ENCODE data around the gene ACTN2. TPM values are rescaled to one million over a fixed set of nuclear protein-coding genes. Genes with fewer than 3 reads are reported as not detected.

The ACTN2 gene
- total RNA-seq, 1 donor from 2014 or later, result 0.47 TPM

DNA sequence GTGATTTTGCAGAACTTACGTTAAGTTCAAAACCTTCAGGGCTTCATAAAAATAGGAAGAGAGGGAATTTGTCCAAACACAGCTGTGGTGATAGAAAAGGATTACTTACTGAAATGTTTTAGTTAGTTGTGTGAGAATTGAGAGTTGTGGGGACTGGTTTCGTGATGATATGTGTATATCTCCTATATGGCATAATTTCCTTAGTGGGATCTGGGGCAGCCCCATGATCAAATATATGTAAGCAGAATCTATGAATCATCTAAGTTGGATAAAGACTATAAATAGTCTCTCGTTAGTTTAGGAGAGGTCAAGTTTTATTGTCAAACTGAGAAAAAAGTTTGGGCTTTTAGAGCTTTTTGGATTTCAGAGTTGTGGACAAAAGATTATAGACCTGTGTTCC is 123.7 kb downstream of the ACTN2 start:
- Mint-ChIP-seq H3K4me1 (ENCODE audit: low read depth) (peaks cover 4% of the 10 kb centered on the region), H3K4me3 (ENCODE audit: unreplicated experiment) (no peak overlapping the region), H3K9me3 (ENCODE audit: low read depth) (no peaks in the 10 kb centered on the region), H3K36me3 (ENCODE audit: low read depth) (peaks cover 21% of the 10 kb centered on the region), H3K27me3 (ENCODE audit: low read depth) (no peaks in the 10 kb centered on the region), H3K27ac (ENCODE audit: unreplicated experiment) (no peak overlapping the region)
- DNase-seq (ENCODE audit: low spot score), result no peak
- TF ChIP-seq, protein P1, sequence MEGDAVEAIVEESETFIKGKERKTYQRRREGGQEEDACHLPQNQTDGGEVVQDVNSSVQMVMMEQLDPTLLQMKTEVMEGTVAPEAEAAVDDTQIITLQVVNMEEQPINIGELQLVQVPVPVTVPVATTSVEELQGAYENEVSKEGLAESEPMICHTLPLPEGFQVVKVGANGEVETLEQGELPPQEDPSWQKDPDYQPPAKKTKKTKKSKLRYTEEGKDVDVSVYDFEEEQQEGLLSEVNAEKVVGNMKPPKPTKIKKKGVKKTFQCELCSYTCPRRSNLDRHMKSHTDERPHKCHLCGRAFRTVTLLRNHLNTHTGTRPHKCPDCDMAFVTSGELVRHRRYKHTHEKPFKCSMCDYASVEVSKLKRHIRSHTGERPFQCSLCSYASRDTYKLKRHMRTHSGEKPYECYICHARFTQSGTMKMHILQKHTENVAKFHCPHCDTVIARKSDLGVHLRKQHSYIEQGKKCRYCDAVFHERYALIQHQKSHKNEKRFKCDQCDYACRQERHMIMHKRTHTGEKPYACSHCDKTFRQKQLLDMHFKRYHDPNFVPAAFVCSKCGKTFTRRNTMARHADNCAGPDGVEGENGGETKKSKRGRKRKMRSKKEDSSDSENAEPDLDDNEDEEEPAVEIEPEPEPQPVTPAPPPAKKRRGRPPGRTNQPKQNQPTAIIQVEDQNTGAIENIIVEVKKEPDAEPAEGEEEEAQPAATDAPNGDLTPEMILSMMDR (IDR thresholded peaks at IDR 0.05), result no peak

DNA sequence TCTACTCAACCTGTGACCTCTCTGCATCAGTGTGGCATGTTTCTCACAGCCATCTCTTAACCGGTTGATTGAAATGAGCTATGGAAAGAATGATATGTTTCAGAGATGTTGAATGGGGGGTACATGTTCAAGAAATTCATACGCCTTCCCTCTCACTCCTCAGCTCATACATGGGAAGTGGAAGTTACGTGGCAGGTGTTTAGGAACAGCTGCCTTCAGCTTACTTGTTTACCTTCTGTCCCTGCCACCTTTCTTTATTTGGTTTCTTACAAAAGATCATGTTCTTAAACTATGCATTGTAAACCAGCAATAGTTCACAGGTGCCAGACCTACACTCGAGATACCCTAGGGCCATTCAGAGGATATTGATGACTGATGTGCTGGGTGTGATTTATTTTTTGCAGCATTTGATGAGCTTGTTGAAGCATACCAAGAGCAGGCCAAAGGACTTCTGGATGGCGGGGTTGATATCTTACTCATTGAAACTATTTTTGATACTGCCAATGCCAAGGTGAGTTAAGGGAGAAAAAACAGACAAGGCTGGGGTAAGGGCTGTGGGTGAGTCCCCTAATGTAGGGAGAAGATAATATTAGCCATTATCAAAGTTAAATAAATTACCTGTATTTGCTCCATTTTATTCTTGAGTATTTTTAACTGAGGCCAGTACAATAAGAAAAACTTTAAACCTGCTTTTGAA is 126.2 kb downstream of the ACTN2 start:
- TF ChIP-seq, protein P1 (IDR thresholded peaks at IDR 0.05), result no peak
- no peak overlapping the region for H3K4me3 Mint-ChIP-seq (ENCODE audit: unreplicated experiment)
- DNase-seq (ENCODE audit: low spot score), result no peak
- H3K9me3 Mint-ChIP-seq (ENCODE audit: low read depth), result no peaks in the 10 kb centered on the region
- H3K27ac Mint-ChIP-seq (ENCODE audit: unreplicated experiment), result no peak overlapping the region
- no peaks in the 10 kb centered on the region for H3K27me3 Mint-ChIP-seq (ENCODE audit: low read depth)
- peaks cover 4% of the 10 kb centered on the region for H3K4me1 Mint-ChIP-seq (ENCODE audit: low read depth)
- peaks cover 29% of the 10 kb centered on the region for H3K36me3 Mint-ChIP-seq (ENCODE audit: low read depth)

Other genes with a start within 250 kb of the ACTN2 start
- gene LGALS8, start 162.5 kb upstream of the ACTN2 start, total RNA-seq, result 24.9 to 37.8 TPM (median 36.5 TPM) in 3 replicates
- gene HEATR1, start 82.0 kb upstream of the ACTN2 start, total RNA-seq, result 21.5 to 41.3 TPM (median 23.2 TPM) in 3 replicates
- 36.8 to 45.5 TPM (median 39.1 TPM) in 3 replicates for gene MTR, start 108.8 kb downstream of the ACTN2 start, total RNA-seq